H9 (cell line): ENCODE measurements around the gene TSPO. TPM values are rescaled to one million over a fixed set of nuclear protein-coding genes. Genes with fewer than 3 reads are reported as not detected.

Experiments used
- DNase-seq: peaks from one replicate; pipeline ENCODE4 v3.0.0-alpha.2; 2017
- H2AFZ ChIP-seq: one replicate; pipeline ENCODE4 v1.6.1; 2013; ENCODE audit warnings: mild to moderate bottlenecking, low read length, control low read depth, moderate library complexity
- H2AK5ac ChIP-seq: 2 replicates; pipeline ENCODE4 v1.6.1; 2013; ENCODE audit warnings: low read length, control low read depth, mixed read lengths; ENCODE audit not compliant: insufficient read length
- H2BK120ac ChIP-seq: one replicate; pipeline ENCODE4 v1.6.1; 2013; ENCODE audit warnings: low read depth, mild to moderate bottlenecking, low read length, control low read depth, inconsistent platforms; ENCODE audit not compliant: poor library complexity, severe bottlenecking
- H2BK12ac ChIP-seq: 2 replicates; pipeline ENCODE4 v1.6.1; 2013; ENCODE audit warnings: low read length, control low read depth, mixed read lengths, low read depth; ENCODE audit not compliant: insufficient read length
- H2BK15ac ChIP-seq: 2 replicates; pipeline ENCODE4 v1.6.1; 2013; ENCODE audit warnings: low read depth, low read length, control low read depth
- H2BK20ac ChIP-seq: one replicate; pipeline ENCODE4 v1.6.1; 2013; ENCODE audit warnings: low read depth, mild to moderate bottlenecking, low read length, control low read depth, inconsistent platforms; ENCODE audit not compliant: poor library complexity, severe bottlenecking
- H2BK5ac ChIP-seq: 2 replicates; pipeline ENCODE4 v1.6.1; 2013; ENCODE audit warnings: low read length, control low read depth, mixed read lengths; ENCODE audit not compliant: insufficient read length
- H3K14ac ChIP-seq: 2 replicates; pipeline ENCODE4 v1.6.1; 2013; ENCODE audit warnings: low read length, control low read depth; ENCODE audit not compliant: insufficient read depth
- H3K18ac ChIP-seq: 2 replicates; pipeline ENCODE4 v1.6.1; 2013; ENCODE audit warnings: low read depth, mild to moderate bottlenecking, mixed read lengths, low read length, control low read depth; ENCODE audit not compliant: insufficient read length
- H3K23ac ChIP-seq: 2 replicates; pipeline ENCODE4 v1.6.1; 2013; ENCODE audit warnings: low read length, control low read depth, mixed read lengths, low read depth; ENCODE audit not compliant: insufficient read length
- H3K23me2 ChIP-seq: 2 replicates; pipeline ENCODE4 v1.6.1; 2013; ENCODE audit warnings: low read depth, mild to moderate bottlenecking, mixed read lengths, low read length, control low read depth; ENCODE audit not compliant: insufficient read length, poor library complexity, severe bottlenecking
- H3K27ac ChIP-seq: 2 replicates; pipeline ENCODE4 v1.5.1; 2013; ENCODE audit warnings: low read length, control low read depth, mixed read lengths, low read depth; ENCODE audit not compliant: insufficient read length
- H3K27me3 ChIP-seq: 2 replicates; pipeline ENCODE4 v1.6.1; 2013; ENCODE audit warnings: low read length, control low read depth, inconsistent platforms; ENCODE audit not compliant: insufficient read depth
- H3K4ac ChIP-seq: 2 replicates; pipeline ENCODE4 v1.6.1; 2013; ENCODE audit warnings: low read depth, mild to moderate bottlenecking, control low read depth, inconsistent platforms, low read length, moderate library complexity
- H3K4me1 ChIP-seq: 2 replicates; pipeline ENCODE4 v1.6.1; 2013; ENCODE audit warnings: low read length, control low read depth, inconsistent platforms; ENCODE audit not compliant: insufficient read depth
- H3K4me2 ChIP-seq: 2 replicates; pipeline ENCODE4 v1.6.1; 2013; ENCODE audit warnings: low read length, control low read depth, mixed read lengths; ENCODE audit not compliant: insufficient read length, insufficient read depth
- H3K56ac ChIP-seq: 2 replicates; pipeline ENCODE4 v1.6.1; 2013; ENCODE audit warnings: low read depth, mild to moderate bottlenecking, mixed read lengths, low read length, control low read depth; ENCODE audit not compliant: insufficient read length
- H3K79me1 ChIP-seq: 2 replicates; pipeline ENCODE4 v1.6.1; 2013; ENCODE audit warnings: low read depth, mild to moderate bottlenecking, moderate library complexity, low read length, control low read depth, inconsistent platforms; ENCODE audit not compliant: insufficient read depth, poor library complexity, severe bottlenecking
- H3K79me2 ChIP-seq: 2 replicates; pipeline ENCODE4 v1.6.1; 2013; ENCODE audit warnings: low read length, control low read depth, inconsistent platforms; ENCODE audit not compliant: insufficient read depth
- H3K9ac ChIP-seq: 2 replicates; pipeline ENCODE4 v1.6.1; 2013; ENCODE audit warnings: low read length, control low read depth, mixed read lengths; ENCODE audit not compliant: insufficient read length; ENCODE audit errors: extremely low read depth
- H3K9me3 ChIP-seq: one replicate; pipeline ENCODE4 v1.6.1; 2013; ENCODE audit warnings: low read depth, low read length, inconsistent platforms; ENCODE audit not compliant: control insufficient read depth
- H3T11ph ChIP-seq: one replicate; pipeline ENCODE4 v1.6.1; 2013; ENCODE audit warnings: mild to moderate bottlenecking, low read length, control low read depth, inconsistent platforms
- H4K20me1 ChIP-seq: one replicate; pipeline ENCODE4 v1.6.1; 2013; ENCODE audit not compliant: control insufficient read depth, insufficient read length, insufficient read depth
- H4K5ac ChIP-seq: 2 replicates; pipeline ENCODE4 v1.6.1; 2013; ENCODE audit warnings: low read depth, mild to moderate bottlenecking, mixed read lengths, low read length, control low read depth; ENCODE audit not compliant: insufficient read length
- H4K8ac ChIP-seq: replicated peaks from 2 replicates; pipeline ENCODE4 v1.6.1; 2013; ENCODE audit warnings: low read length, control low read depth, mixed read lengths, low read depth; ENCODE audit not compliant: insufficient read length
- H4K91ac ChIP-seq: 2 replicates; pipeline ENCODE4 v1.6.1; 2013; ENCODE audit warnings: low read depth, mild to moderate bottlenecking, moderate library complexity, mixed read lengths, low read length, control low read depth; ENCODE audit not compliant: insufficient read length
- H3K27ac Mint-ChIP-seq, 3 experiments: 2 replicates in 2 of 3; 3 replicates in 1 of 3; pipeline ENCODE4 v1.8.0; 2020 to 2021; ENCODE audit warnings: mixed read lengths in 3 of 3, mild to moderate bottlenecking in 1 of 3, moderate library complexity in 1 of 3
- H3K27me3 Mint-ChIP-seq: 2 replicates; pipeline ENCODE4 v1.8.0; 2021; ENCODE audit warnings: low read depth, mild to moderate bottlenecking, moderate library complexity, mixed read lengths
- H3K36me3 Mint-ChIP-seq, 3 experiments: 2 replicates in 2 of 3; 3 replicates in 1 of 3; pipeline ENCODE4 v1.8.0; 2020 to 2021; ENCODE audit warnings: low read depth in 3 of 3, mixed read lengths in 3 of 3; ENCODE audit not compliant: insufficient read depth in 1 of 3
- H3K4me1 Mint-ChIP-seq, 2 experiments: 2 replicates each; pipeline ENCODE4 v1.8.0; 2020; ENCODE audit warnings: mixed read lengths in 2 of 2
- H3K4me3 Mint-ChIP-seq, 2 experiments: 2 replicates in 1 of 2; 3 replicates in 1 of 2; pipeline ENCODE4 v1.8.0; 2020 to 2021; ENCODE audit warnings: mild to moderate bottlenecking in 2 of 2, mixed read lengths in 2 of 2, moderate library complexity in 1 of 2
- H3K9me3 Mint-ChIP-seq, 2 experiments: 2 replicates in 1 of 2; 3 replicates in 1 of 2; pipeline ENCODE4 v1.8.0; 2020; ENCODE audit warnings: mild to moderate bottlenecking in 2 of 2, mixed read lengths in 2 of 2, moderate library complexity in 1 of 2
- WGBS: extraction: QIAGEN DNeasy Blood & Tissue Kit; methylation state at CpG from one replicate; pipeline ENCODE4 v1.1.7; 2013; ENCODE audit warnings: missing lambda C conversion rate, low lambda C conversion rate, mixed read lengths; ENCODE audit not compliant: insufficient read length; ENCODE audit errors: extremely low coverage; 5-methylcytosine and 5-hydroxymethylcytosine counted together
- total RNA-seq: library from RNA; stranded (reverse); gene quantifications from 2 replicates; pipeline ENCODE4 v1.2.1, GENCODE V29; 2021
- TF ChIP-seq, protein P1 (sequence below): fragments of 200-600 bp; sonication (generic); conservative IDR thresholded peaks from 3 replicates; pipeline ENCODE4 v1.8.0; 2021; ENCODE audit warnings: antibody characterized with exemption, mild to moderate bottlenecking

TSPO gene
- total RNA-seq, 1 experiment from 2014 or later = 14.8 TPM

- H2BK15ac ChIP-seq = no peak overlapping the region
- H3K9ac ChIP-seq = no peak overlapping the region
- H3K36me3 Mint-ChIP-seq = peaks cover 34 to 64% (median 55%) of the 10 kb centered on the region in 3 experiments
- no peaks in the 10 kb centered on the region for H3K27me3 Mint-ChIP-seq
- no peak overlapping the region for H3K27ac ChIP-seq
- no peaks in the 10 kb centered on the region for H3K79me1 ChIP-seq
- H3K9me3 Mint-ChIP-seq = no peaks in the 10 kb centered on the region
- no peaks in the 10 kb centered on the region for H3K4me1 ChIP-seq
- H2BK20ac ChIP-seq = no peak overlapping the region
- DNase-seq = no peak
- H3K14ac ChIP-seq = no peak overlapping the region; the same call in 1 of the 2 replicates
- H3K18ac ChIP-seq = no peak overlapping the region
- WGBS = no CpG with 5 or more reads among the region's 25 CpGs
- no peak overlapping the region for H3T11ph ChIP-seq
- no peak overlapping the region for H4K91ac ChIP-seq
- H4K5ac ChIP-seq = no peak overlapping the region
- no peaks in the 10 kb centered on the region for H3K9me3 ChIP-seq
- no peak overlapping the region for H2BK120ac ChIP-seq
- no peaks in the 10 kb centered on the region for H4K20me1 ChIP-seq
- TF ChIP-seq, protein P1, sequence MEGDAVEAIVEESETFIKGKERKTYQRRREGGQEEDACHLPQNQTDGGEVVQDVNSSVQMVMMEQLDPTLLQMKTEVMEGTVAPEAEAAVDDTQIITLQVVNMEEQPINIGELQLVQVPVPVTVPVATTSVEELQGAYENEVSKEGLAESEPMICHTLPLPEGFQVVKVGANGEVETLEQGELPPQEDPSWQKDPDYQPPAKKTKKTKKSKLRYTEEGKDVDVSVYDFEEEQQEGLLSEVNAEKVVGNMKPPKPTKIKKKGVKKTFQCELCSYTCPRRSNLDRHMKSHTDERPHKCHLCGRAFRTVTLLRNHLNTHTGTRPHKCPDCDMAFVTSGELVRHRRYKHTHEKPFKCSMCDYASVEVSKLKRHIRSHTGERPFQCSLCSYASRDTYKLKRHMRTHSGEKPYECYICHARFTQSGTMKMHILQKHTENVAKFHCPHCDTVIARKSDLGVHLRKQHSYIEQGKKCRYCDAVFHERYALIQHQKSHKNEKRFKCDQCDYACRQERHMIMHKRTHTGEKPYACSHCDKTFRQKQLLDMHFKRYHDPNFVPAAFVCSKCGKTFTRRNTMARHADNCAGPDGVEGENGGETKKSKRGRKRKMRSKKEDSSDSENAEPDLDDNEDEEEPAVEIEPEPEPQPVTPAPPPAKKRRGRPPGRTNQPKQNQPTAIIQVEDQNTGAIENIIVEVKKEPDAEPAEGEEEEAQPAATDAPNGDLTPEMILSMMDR = no peak
- H3K4me1 Mint-ChIP-seq = peaks cover 5% of the 10 kb centered on the region in 2 experiments; a peak in 3 of 4 replicates
- no peak overlapping the region for H3K4ac ChIP-seq
- no peak overlapping the region for H2AK5ac ChIP-seq
- H2BK12ac ChIP-seq = no peak overlapping the region
- H3K23ac ChIP-seq = no peak overlapping the region
- H2AFZ ChIP-seq = no peak overlapping the region
- no peak overlapping the region for H3K4me3 Mint-ChIP-seq
- no peak overlapping the region for H2BK5ac ChIP-seq
- no peak overlapping the region for H4K8ac ChIP-seq
- no peak overlapping the region for H3K27ac Mint-ChIP-seq
- H3K23me2 ChIP-seq = no peaks in the 10 kb centered on the region
- no peaks in the 10 kb centered on the region for H3K27me3 ChIP-seq
- H3K79me2 ChIP-seq = peaks cover 3% of the 10 kb centered on the region
- no peak overlapping the region for H3K56ac ChIP-seq
- no peak overlapping the region for H3K4me2 ChIP-seq
Observed at GRCh38 chr22:43179146-43179910, 28.0 kb downstream of the TSPO start.
